Activated T-helper 1 cell treated with anti-CD3 and anti-CD28 coated beads, Interleukin-12 subunit alpha, Interleukin-12 subunit beta, Interleukin-2, Interleukin-4 antibody, amounts not matched to agents 30 ng/mL and 10 ng/mL and 1 ng/mL, durations not matched to agents 14 hours and 24 hours and 36 hours (primary cell): ENCODE measurements around the gene SLC4A1. TPM values are rescaled to one million over a fixed set of nuclear protein-coding genes. Genes with fewer than 3 reads are reported as not detected.

ENCODE experiments used
- DNase-seq: peaks from one replicate; pipeline ENCODE4 v3.0.0; 2021; ENCODE audit warnings: low spot score
- H3K27ac Mint-ChIP-seq: one replicate; pipeline ENCODE4 v1.8.0; 2021; ENCODE audit warnings: mild to moderate bottlenecking, mixed read lengths
- H3K27me3 Mint-ChIP-seq: one replicate; pipeline ENCODE4 v1.8.0; 2022; ENCODE audit warnings: mild to moderate bottlenecking, moderate library complexity, mixed read lengths; ENCODE audit not compliant: insufficient read depth
- H3K36me3 Mint-ChIP-seq: one replicate; pipeline ENCODE4 v1.8.0; 2021; ENCODE audit warnings: low read depth, mixed read lengths
- H3K4me1 Mint-ChIP-seq: one replicate; pipeline ENCODE4 v1.8.0; 2021; ENCODE audit warnings: low read depth, mixed read lengths
- H3K4me3 Mint-ChIP-seq: one replicate; pipeline ENCODE4 v1.8.0; 2021; ENCODE audit warnings: mild to moderate bottlenecking, moderate library complexity, mixed read lengths
- H3K9me3 Mint-ChIP-seq: one replicate; pipeline ENCODE4 v1.8.0; 2021; ENCODE audit warnings: mixed read lengths
- intact Hi-C: fragments of 100-400 bp; cut with micrococcal nuclease; formaldehyde crosslinking; loops from one replicate; pipeline ENCODE4 v1.15.1; 2024
- total RNA-seq: library from RNA; stranded (reverse); gene quantifications from 2 replicates; pipeline ENCODE4 v1.2.3, GENCODE V29; 2022

SLC4A1 gene
- total RNA-seq, result not detected in 2 replicates

DNA sequence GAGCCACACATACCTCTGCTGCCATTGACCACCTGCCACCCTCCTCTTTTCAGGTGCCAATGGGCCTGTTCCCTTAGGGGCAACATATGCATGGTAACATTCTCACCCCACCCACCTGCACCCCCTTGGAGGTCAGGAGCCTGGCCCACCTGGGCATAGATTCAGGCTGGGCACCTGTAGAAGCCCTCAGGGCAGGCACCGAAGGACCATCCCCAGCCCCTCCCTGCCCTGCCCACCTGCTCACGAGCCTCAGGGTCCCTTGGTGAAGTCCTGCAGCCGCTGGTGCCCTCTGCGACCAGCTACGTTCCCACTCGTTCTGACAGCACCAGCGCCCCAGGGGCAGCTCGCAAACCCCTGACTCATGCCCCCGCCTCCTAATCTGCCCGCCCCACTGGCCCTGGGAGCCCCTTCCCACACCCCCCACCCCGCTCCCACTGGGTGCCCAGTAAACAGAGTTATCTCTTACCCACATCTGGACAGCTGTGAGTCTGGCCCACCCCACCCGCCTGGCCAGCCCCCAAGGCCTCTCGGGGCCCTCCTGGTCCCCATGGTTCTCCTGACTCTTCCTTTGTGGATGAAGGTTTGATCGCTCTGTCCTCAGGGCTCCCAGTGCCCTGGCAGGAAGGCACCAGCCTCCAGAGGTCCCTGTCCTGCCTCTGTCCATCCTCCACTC, at the start of gene SLC4A1:
Gene SLC4A1 (minus strand): TSS at position 318 of the 673 bp plus-strand sequence. CDS start 5,269 bp downstream, outside the sequence.
- no peak for DNase-seq
- H3K9me3 Mint-ChIP-seq, result no peaks in the 10 kb centered on the region
- intact Hi-C loops, result no loop called here
- no peaks in the 10 kb centered on the region for H3K36me3 Mint-ChIP-seq
- no peak within 1 kb of the TSS for H3K27ac Mint-ChIP-seq
- no peak within 1 kb of the TSS for H3K4me3 Mint-ChIP-seq
- H3K4me1 Mint-ChIP-seq, result no peaks in the 10 kb centered on the region
- peaks cover 4% of the 10 kb centered on the region for H3K27me3 Mint-ChIP-seq

DNA sequence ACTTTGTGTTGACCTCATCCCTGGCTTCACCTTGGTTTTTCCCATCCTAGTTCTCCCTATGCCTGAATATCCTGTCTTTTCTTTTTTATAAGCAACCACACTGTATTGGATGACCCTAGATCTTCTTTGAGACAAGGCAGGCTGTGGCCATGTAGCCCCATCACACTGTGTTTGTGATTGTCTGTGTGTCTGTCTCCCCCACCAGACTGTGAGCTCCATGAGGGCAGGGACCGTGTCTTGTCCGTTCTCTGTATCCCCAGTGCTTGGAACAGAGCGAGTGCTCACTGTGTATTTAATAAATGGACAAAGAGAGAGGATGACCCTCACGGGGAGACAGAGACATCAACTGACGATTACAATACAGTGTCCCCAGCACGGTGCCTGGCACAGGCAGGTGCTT, 49.6 kb upstream of the SLC4A1 start:
- H3K27me3 Mint-ChIP-seq, result peaks cover 24% of the 10 kb centered on the region
- H3K36me3 Mint-ChIP-seq, result peaks cover 21% of the 10 kb centered on the region
- peak overlapping the region; percentile 11 for H3K4me3 Mint-ChIP-seq
- no peaks in the 10 kb centered on the region for H3K9me3 Mint-ChIP-seq
- H3K4me1 Mint-ChIP-seq, result peaks cover 15% of the 10 kb centered on the region
- no peak for DNase-seq
- intact Hi-C loops, result no loop called here
- no peak overlapping the region for H3K27ac Mint-ChIP-seq

DNA sequence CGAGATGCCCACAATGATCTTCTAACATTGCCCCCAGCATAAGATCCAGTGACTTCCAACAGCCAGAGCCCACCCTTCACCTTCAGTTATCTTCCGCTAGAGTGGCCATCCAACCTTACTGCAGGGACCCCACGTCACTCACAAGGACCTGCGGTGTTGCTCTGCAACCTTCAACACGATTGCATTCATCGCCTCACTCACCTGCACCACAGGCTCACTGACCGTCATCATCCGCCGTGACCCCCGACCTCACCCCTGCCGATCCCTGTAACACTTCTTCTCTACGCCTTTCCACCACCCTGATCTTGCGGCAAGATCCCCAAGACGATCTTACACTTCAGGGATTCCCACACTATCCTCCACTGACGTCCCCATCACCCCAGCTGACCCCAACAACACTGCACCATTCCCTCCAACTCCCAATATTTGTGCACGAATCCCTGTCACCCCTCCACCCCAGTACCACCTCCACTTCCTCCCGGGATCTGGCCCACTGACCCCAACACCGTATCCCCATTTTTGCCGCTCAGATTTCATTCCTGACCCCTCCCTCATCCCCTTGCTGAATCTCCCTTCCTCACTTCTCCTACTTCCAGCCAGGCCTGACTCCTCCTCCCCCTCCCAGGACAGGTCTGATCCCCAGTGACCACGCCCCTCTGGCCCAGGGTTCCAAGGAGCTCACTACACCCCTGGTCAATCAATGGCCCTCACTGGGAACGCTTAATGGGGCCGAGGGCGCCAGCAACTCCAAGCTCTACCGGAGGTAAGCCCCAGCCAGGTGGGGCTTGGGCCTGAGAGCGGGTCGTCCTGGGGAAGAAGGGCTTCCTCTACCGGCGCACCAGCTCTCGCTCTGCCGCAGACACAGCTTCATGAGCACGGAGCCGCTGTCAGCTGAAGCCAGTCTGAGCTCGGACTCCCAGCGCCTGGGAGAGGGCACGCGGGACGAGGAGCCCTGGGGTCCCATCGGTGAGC, 48.1 kb upstream of the SLC4A1 start:
- Mint-ChIP-seq H3K27me3 (peaks cover 24% of the 10 kb centered on the region), H3K4me1 (peaks cover 15% of the 10 kb centered on the region), H3K4me3 (peak overlapping the region; percentile 65), H3K36me3 (peaks cover 14% of the 10 kb centered on the region), H3K27ac (peak overlapping the region; percentile 9), H3K9me3 (no peaks in the 10 kb centered on the region)
- no peak for DNase-seq
- intact Hi-C loops, result no loop called here

DNA sequence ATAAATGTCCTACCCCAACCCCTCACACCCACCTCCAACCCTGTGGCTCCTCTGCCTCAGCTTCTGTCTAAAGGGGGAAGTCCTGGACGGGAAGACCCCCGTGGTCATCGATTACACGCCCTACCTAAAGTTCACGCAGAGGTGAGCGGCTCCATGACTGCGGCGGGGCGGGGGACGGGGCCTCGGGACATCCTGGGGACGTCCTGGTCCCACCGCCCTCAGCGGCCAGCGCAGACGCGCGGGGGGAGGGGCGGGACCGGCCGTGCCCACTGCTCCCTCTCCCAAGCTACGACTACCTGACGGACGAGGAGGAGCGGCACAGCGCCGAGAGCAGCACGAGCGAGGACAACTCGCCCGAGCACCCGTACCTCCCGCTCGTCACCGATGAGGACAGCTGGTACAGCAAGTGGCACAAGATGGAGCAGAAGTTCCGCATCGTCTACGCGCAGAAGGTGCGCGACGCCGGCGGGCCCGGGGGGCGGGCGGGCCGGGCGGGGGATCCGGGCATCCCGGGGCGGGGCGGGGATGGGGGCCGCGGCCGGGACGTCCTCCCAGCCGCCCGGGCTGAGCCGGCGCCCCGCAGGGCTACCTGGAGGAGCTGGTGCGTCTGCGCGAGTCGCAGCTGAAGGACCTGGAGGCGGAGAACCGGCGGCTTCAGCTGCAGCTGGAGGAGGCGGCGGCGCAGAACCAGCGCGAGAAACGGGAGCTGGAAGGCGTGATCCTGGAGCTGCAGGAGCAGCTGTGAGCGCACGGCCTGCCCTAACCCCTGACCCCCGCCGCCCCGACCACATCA, 47.1 kb upstream of the SLC4A1 start:
- Mint-ChIP-seq H3K27ac (peak overlapping the region; percentile 9), H3K36me3 (peaks cover 12% of the 10 kb centered on the region), H3K4me3 (peak overlapping the region; percentile 65), H3K4me1 (peaks cover 15% of the 10 kb centered on the region), H3K27me3 (peaks cover 26% of the 10 kb centered on the region), H3K9me3 (no peaks in the 10 kb centered on the region)
- peak; percentile 39 for DNase-seq
- intact Hi-C loops, result no loop called here

DNA sequence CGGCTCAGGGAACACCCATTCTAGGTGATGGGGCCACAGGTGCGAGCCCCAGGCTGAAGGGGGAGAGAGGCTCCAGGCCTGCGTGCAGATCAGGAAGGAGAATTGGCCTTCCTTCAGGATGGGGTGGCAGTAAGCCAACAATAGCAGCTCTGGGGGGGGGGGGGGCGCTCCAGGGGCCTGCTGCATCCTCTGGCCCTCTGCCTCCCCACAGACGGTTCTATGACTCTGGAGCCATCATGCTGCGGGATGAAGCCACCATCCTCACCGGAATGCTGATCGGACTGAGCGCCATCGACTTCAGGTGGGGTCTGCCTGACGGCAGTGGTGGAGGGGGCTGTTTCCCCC, 46.6 kb upstream of the SLC4A1 start:
- Mint-ChIP-seq H3K36me3 (peaks cover 11% of the 10 kb centered on the region), H3K27ac (no peak overlapping the region), H3K27me3 (peaks cover 31% of the 10 kb centered on the region), H3K4me1 (peaks cover 15% of the 10 kb centered on the region), H3K9me3 (no peaks in the 10 kb centered on the region), H3K4me3 (peak overlapping the region; percentile 30)
- intact Hi-C loops, result no loop called here
- DNase-seq, result no peak

DNA sequence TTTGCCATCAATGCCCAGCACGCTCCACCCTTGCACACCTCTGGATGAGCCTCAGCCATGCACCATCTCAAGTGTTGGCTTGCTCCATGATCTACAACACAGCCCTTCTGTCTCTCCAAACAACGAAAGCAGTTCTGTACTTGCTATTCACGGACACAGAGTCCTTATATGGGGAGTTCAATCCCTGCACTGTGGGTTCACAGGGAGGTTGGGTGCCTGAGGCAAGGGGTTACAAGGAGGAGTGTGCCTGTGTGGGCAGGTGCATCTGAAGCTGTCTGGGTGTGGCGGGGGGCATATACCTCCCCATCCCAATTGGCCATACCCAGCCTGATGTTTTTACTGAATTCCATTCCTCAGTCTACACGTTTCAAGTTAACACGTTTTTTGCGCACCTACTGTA, 46.1 kb upstream of the SLC4A1 start:
- Mint-ChIP-seq H3K27me3 (peaks cover 31% of the 10 kb centered on the region), H3K27ac (no peak overlapping the region), H3K4me3 (peak overlapping the region; percentile 30), H3K36me3 (peaks cover 8% of the 10 kb centered on the region), H3K4me1 (peaks cover 15% of the 10 kb centered on the region), H3K9me3 (no peaks in the 10 kb centered on the region)
- intact Hi-C loops, result no loop called here
- no peak for DNase-seq

DNA sequence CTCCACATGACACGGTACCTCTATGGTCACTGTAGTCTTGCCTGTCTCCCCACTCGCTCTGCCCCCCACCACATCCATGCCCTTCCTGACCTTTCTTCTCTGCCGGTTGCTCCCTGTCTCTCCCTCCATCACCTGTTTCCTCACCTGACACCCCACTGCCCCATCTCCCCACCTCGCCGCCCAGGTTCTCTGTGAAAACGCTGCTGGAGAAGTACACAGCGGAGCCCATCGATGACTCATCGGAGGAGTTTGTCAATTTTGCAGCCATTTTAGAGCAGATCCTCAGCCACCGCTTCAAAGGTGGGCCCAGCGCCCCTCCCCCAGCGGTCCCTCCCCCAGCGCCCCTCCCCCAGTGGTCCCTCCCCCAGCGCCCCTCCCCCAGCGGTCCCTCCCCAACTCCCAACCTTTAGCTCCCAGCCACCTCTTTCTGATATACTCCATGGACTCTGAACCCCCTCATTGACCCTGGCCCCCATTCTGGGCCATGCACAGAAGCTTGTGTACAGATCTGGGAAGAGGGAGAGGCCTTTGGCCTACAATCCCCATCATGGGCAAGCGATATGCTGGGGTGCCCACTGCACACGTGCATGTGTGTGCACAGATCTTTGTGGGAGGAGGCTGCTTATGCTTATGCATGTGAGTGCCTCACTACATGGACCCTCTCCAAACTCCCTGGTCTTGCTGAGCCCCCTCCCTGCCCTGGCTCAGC, 44.6 kb upstream of the SLC4A1 start:
- Mint-ChIP-seq H3K36me3 (peaks cover 5% of the 10 kb centered on the region), H3K4me1 (peaks cover 14% of the 10 kb centered on the region), H3K27me3 (peaks cover 33% of the 10 kb centered on the region), H3K9me3 (no peaks in the 10 kb centered on the region), H3K27ac (no peak overlapping the region), H3K4me3 (no peak overlapping the region)
- intact Hi-C loops, result no loop called here
- no peak for DNase-seq

DNA sequence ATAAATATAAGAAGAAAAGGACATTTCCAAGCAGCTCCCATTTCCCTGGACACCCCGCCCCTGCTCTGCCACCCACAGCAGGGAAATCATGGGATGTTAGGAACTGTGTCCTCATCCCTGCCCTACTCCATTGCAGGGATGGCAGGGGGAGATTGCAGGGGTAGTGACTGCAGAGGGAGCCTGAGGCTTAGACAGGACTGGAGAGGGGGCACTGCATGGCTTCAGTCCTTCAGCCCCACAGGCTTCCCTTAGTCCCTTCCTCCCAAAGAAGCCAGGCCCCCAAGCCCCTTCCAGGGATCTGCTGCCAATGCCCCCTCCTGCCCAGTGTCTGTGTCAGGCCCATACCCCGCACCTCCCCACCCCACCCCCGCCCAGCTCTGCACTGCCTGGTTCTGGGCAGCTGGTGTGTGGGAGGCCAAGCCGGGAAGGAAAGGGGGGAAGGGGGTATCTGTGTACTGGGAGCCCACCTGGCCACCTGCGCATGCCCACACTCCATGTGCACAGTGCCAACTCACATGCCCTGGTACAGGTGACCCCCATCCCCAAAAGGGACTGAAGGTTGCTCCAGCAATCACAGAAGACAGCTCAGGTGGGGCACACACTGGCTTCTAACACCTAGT, 43.7 kb upstream of the SLC4A1 start:
- intact Hi-C loops, result no loop called here
- Mint-ChIP-seq H3K4me1 (peaks cover 10% of the 10 kb centered on the region), H3K9me3 (no peaks in the 10 kb centered on the region), H3K36me3 (no peaks in the 10 kb centered on the region), H3K27me3 (peaks cover 38% of the 10 kb centered on the region), H3K4me3 (no peak overlapping the region), H3K27ac (no peak overlapping the region)
- no peak for DNase-seq

DNA sequence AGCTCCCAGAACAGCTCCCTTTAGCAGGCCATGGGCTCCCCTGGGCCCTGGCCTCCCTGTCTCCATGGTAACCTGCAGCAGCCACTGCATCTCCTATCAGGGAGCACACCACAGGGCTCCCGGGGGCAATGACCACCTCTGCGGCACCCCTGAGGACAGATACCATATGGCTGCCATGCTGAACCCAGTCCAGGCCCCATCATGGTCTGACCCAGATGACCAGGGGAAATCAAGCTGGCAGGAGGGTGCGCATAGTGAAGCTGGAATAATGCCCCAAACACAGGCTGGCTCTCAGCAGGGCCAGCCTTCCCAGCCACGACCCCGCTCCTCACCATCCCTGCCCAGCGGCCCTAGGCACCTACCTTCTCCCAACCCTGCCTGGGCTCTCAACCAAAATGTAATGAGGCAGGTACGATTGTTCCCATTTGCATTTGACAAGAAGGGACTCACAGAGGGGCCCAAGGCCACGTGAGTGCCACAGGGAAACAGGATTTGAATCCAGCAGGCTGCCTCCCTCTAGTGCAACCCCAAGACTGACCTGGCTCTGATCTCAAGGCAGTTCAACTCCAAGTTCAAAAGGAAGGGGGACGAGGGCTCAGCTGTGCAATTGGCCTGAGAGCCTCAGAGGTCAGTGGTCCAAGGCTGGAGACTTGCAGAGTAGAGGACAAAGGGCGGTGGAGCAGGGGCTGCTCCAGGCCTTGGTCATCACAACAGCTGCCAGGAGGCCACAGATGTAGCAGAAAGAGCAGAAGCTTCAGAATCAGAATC, 42.9 kb upstream of the SLC4A1 start:
- Mint-ChIP-seq H3K4me3 (no peak overlapping the region), H3K36me3 (no peaks in the 10 kb centered on the region), H3K4me1 (peaks cover 4% of the 10 kb centered on the region), H3K9me3 (no peaks in the 10 kb centered on the region), H3K27ac (no peak overlapping the region), H3K27me3 (peaks cover 37% of the 10 kb centered on the region)
- DNase-seq, result no peak
- intact Hi-C loops, result no loop called here

DNA sequence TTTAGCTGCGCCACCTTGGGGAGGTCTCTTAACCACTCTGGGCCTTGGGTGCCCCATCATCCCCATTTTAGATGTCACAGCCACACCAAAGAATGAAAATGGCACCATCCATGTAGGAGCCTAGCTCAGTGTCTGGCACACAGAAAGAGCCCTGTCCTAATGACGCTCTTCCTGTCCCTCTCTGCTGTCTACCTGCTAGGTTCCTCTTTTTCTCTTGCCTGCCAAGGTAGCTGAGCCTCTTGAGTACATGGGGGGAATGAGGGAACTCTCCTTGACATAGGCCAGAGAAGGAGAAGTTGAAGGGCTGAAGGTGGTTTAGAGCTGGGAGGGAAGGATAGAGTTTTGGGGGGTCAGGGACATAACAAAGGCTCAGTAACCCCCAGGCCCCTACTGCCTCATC, 42.3 kb upstream of the SLC4A1 start:
- Mint-ChIP-seq H3K27me3 (peaks cover 32% of the 10 kb centered on the region), H3K4me3 (peak overlapping the region; percentile 50), H3K9me3 (no peaks in the 10 kb centered on the region), H3K27ac (no peak overlapping the region), H3K4me1 (no peaks in the 10 kb centered on the region), H3K36me3 (no peaks in the 10 kb centered on the region)
- DNase-seq, result no peak
- intact Hi-C loops, result no loop called here

DNA sequence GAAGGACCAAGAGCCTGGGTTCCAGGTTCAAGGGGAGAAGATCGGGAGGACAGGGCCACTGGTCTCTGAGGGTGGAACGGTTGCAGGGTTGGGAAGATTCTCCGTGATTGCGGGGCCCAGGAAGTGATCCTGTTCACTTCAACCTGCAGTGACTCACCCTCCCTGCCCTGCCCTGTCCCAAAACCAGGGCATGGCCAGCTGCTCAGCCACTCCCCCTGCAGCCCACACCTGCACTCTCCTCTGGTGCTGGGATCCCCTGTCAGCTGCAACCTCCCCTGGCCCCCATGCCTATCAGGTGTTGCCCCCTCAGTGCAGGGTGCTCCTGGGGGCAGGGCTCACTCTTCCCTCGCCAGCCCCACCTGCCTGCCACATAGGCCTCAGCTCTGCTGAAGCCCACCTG, 41.5 kb upstream of the SLC4A1 start:
- Mint-ChIP-seq H3K27me3 (peaks cover 36% of the 10 kb centered on the region), H3K4me3 (peak overlapping the region; percentile 50), H3K27ac (no peak overlapping the region), H3K4me1 (no peaks in the 10 kb centered on the region), H3K36me3 (no peaks in the 10 kb centered on the region), H3K9me3 (no peaks in the 10 kb centered on the region)
- no peak for DNase-seq
- intact Hi-C loops, result loop anchor here (5.0 kb wide), 1 partner anchor 302 kb away; no protein-coding TSS in a partner anchor
